Measurements from ENCODE around the gene LRCH1. TPM values are rescaled to one million over a fixed set of nuclear protein-coding genes. Genes with fewer than 3 reads are reported as not detected.
"Not testable (repeated sequence)": the region's sequence is repeated elsewhere in the genome, so short reads cannot be mapped to it uniquely, and the experiment has no call there.

Gene LRCH1
- total RNA-seq, 4 donors from 2014 or later = 17.2 to 25.7 (median 21.9) TPM

GRCh38 chr13:46757640-46758039, 204.7 kb downstream of the LRCH1 start:
- Histone ChIP-seq H3K27me3 (no peaks in the 10 kb centered on the region), H3K4me3 (no peak overlapping the region), H3K4me1 (peaks cover 0 to 5% (median 0%) of the 10 kb centered on the region in 4 donors), H3K9me3 (no peaks in the 10 kb centered on the region), H3K27ac (no peak overlapping the region), H3K36me3 (no peaks in the 10 kb centered on the region)
- DNase-seq (ENCODE audit: low spot score in 2 of 2) = no peak
- 65 to 74% methylated on average over 3 of the region's 3 CpGs for WGBS, 2 donors
- TF ChIP-seq POLR2A (IDR thresholded peaks at IDR 0.05) = no peak
- TF ChIP-seq CTCF (IDR thresholded peaks at IDR 0.05) = no peak
- no peak for TF ChIP-seq EP300 (IDR thresholded peaks at IDR 0.05)

GRCh38 chr13:46759846-46760245, 206.9 kb downstream of the LRCH1 start:
- WGBS, 2 donors = 15 to 27% methylated on average over 2 of the region's 2 CpGs
- Histone ChIP-seq H3K27ac (no peak overlapping the region), H3K27me3 (no peaks in the 10 kb centered on the region), H3K36me3 (no peaks in the 10 kb centered on the region), H3K4me3 (no peak overlapping the region), H3K9me3 (no peaks in the 10 kb centered on the region), H3K4me1 (peaks cover 0 to 11% (median 0%) of the 10 kb centered on the region in 4 donors)
- TF ChIP-seq CTCF (IDR thresholded peaks at IDR 0.05) = no peak
- TF ChIP-seq EP300 (IDR thresholded peaks at IDR 0.05) = no peak
- no peak for TF ChIP-seq POLR2A (IDR thresholded peaks at IDR 0.05)
- no peak for DNase-seq (ENCODE audit: low spot score in 2 of 2)

GRCh38 chr13:46761174-46761573, 208.2 kb downstream of the LRCH1 start:
- no peak for TF ChIP-seq POLR2A (IDR thresholded peaks at IDR 0.05)
- TF ChIP-seq EP300 (IDR thresholded peaks at IDR 0.05) = no peak
- no peak for TF ChIP-seq CTCF (IDR thresholded peaks at IDR 0.05)

GRCh38 chr13:46761866-46762265, 208.9 kb downstream of the LRCH1 start:
- no peaks in the 10 kb centered on the region for H3K36me3 ChIP-seq
- 74 to 85% methylated on average over 5 of the region's 5 CpGs for WGBS, 2 donors
- no peak overlapping the region for H3K4me3 ChIP-seq
- peaks cover 0 to 14% (median 0%) of the 10 kb centered on the region in 4 donors for H3K4me1 ChIP-seq
- H3K27me3 ChIP-seq = no peaks in the 10 kb centered on the region
- no peak overlapping the region for H3K27ac ChIP-seq
- no peak for DNase-seq (ENCODE audit: low spot score in 2 of 2)
- TF ChIP-seq POLR2A (IDR thresholded peaks at IDR 0.05) = no peak
- H3K9me3 ChIP-seq = no peaks in the 10 kb centered on the region

More at GRCh38 chr13:46761174-46761573, 208.2 kb downstream of the LRCH1 start:
- peaks cover 0 to 15% (median 0%) of the 10 kb centered on the region in 4 donors for H3K4me1 ChIP-seq
- no peaks in the 10 kb centered on the region for H3K9me3 ChIP-seq
- WGBS, 2 donors = 89 to 94% methylated on average over 4 of the region's 4 CpGs
- no peaks in the 10 kb centered on the region for H3K36me3 ChIP-seq
- H3K27me3 ChIP-seq = no peaks in the 10 kb centered on the region
- no peak overlapping the region for H3K4me3 ChIP-seq
- H3K27ac ChIP-seq = no peak overlapping the region
- DNase-seq (ENCODE audit: low spot score in 2 of 2) = no peak

- not testable (repeated sequence) for DNase-seq (ENCODE audit: low spot score in 2 of 2); H3K27me3 ChIP-seq; H3K27ac ChIP-seq; H3K9me3 ChIP-seq; H3K4me3 ChIP-seq
- H3K36me3 ChIP-seq = peaks cover 0 to 61% (median 4%) of the 10 kb centered on the region in 3 donors
- H3K4me1 ChIP-seq = peaks cover 0 to 15% (median 0%) of the 10 kb centered on the region in 4 donors
- WGBS, 2 donors = 99% methylated on average over 4 of the region's 4 CpGs
Measured at GRCh38 chr13:46769925-46770324, 217.0 kb downstream of the LRCH1 start.

GRCh38 chr13:46771693-46772092, 218.7 kb downstream of the LRCH1 start:
- Histone ChIP-seq H3K4me3 (no peak overlapping the region), H3K27ac (no peak overlapping the region), H3K27me3 (no peaks in the 10 kb centered on the region), H3K9me3 (no peaks in the 10 kb centered on the region), H3K4me1 (peaks cover 0 to 24% (median 0%) of the 10 kb centered on the region in 4 donors), H3K36me3 (peaks cover 4 to 77% (median 8%) of the 10 kb centered on the region in 3 donors)
- DNase-seq (ENCODE audit: low spot score in 2 of 2) = no peak
- TF ChIP-seq POLR2A (IDR thresholded peaks at IDR 0.05) (no peak), CTCF (IDR thresholded peaks at IDR 0.05) (no peak), EP300 (IDR thresholded peaks at IDR 0.05) (no peak)
